Stimulated activated CD8-positive, alpha-beta memory T cell treated with anti-CD3 and anti-CD28 coated beads, Interleukin-12 subunit alpha, Interleukin-12 subunit beta, amount 100 ng/mL, for 4 hours (primary cell): ENCODE measurements around the gene RPL18.
"Not testable (repeated sequence)": the region's sequence is repeated elsewhere in the genome, so short reads cannot be mapped to it uniquely, and the experiment has no call there.

ENCODE experiments used
- DNase-seq: peaks from one replicate; pipeline ENCODE4 v3.0.0-alpha.2; 2020; ENCODE audit warnings: low read depth

RPL18 gene

DNA sequence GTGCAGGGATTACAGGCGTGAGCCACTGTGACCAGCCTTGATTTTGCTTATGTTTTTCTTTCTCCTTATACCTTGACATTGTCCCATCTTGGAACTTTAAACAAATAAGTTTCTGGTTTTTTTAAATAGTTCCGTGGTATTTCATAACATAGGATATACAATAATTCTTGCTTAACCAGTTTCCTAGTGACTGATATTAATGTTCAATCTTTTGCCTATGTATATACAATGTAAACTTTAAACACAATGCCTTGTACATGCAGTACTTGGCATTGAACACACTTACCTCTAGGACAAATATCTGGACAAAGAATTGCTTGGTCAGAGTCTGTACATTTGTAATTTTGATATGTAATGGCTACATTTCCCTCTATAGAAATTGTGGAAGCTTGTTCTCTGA lies 36.8 kb downstream of the RPL18 start:
- DNase-seq, result no peak

DNA sequence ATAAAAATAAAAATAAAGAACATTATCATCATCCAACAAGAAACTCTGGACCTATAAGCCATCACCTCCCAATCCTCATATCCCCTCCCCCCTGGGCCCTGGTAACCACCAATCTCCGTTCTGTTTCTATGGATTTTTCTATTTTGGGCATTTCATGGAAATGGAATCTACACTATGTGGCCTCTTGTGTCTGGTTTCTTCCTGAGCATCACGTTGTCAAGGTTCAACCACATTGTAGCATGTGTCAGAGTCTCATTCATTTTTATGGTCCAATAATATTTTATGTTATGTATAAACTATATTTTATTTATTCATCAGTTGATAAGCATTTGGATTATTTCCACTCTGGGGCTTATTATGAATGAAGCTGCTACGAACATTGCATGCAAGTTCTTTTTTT lies 40.1 kb downstream of the RPL18 start:
- DNase-seq, result no peak

GRCh38 chr19:48577908-48578307 lies 41.1 kb downstream of the RPL18 start:
- DNase-seq, result not testable (repeated sequence)

- no peak for DNase-seq
Measured at GRCh38 chr19:48575931-48576622, 42.9 kb downstream of the RPL18 start.

GRCh38 chr19:48573163-48573505 lies 45.8 kb downstream of the RPL18 start:
- no peak for DNase-seq

DNA sequence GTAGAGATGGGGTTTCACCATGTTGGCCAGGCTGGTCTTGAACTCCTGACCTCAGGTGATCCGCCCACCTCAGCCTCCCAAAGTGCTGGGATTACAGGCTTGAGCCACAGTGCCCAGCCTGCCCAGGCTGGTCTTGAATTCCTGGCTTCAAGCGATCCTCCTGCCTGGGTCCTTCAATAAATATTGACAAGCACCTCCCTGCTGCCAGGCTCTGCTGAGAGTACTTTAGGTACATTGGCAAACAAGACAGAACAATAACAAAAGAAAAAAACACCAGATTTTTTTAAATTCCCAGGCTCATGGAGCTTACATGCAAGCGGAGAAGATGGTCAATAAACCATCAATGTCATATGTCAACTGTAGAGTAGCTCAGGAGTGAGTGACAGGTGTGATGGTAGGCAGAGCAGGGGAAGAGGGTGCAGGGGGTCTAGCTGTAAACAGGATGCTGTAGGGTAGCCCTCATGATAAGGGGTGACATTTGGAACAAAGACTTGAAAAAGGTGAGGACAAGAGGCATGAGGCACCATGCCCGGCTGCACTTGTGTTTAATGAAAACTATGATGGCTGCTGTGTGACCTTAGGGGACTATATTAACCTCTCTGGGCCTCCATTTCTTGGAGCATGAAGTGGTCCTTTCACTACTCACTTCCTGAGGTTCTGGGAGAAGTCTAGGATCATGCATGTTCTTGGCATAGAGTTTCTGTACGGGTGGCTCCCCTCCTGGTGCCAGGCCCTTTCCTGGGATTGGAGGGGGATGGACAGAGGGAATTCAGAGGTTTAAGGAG lies 47.4 kb downstream of the RPL18 start:
- DNase-seq, result no peak

DNA sequence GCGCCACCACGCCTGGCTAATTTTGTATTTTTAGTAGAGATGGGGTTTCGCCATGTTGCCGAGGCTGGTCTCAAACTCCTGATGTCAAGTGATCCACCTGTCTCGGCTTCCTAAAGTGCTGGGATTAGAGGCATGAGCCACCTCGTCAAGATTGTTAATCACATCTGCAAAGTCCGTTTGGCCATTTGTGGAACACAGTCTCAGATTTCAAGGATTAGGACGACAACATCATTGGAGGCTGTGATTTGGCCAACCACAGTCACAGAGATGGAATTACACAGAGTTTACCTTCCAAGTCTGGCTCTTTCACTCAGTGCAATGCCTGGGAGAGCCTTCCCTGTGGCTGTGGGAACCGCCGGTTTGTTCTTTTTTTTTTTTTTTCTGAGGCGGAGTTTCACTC lies 49.2 kb downstream of the RPL18 start:
- DNase-seq, result no peak

DNA sequence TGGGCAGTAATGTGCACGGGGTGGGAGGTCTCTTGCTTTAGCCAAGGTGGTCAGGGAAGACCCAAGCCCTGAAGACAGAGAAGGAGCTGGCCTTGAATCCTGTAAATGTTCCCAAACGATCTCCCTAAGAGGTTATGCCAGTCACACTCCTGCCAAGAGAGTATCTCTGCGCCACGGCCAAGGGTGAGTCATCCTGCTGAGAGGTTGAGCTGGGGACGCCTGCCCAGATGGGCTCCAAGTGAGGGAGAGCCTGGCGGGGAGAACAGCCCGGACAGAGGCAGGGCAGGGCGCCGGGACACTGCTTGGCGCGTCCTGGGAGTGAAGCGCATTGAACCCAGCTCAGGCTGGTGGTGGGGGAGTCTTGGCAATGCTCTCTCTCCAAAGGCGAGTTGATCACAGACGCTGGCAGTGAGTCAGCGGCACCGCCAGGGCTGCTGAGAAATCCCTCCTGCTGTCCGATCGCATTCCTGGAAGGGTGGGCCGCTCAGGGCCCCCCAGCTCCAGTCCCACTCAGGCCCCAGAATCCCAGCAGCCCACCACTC lies 50.6 kb downstream of the RPL18 start:
- DNase-seq, result no peak
